OCI-LY3 (cell line): ENCODE data around the gene COX7A2.

Experiments used
- H2AFZ ChIP-seq: fragments of 200-600, 300-600 bp; shearing (Covaris generic); 2 replicates; pipeline ENCODE4 v1.6.0; 2014; ENCODE audit warnings: antibody characterized with exemption, low read depth, low read length
- H3K27ac ChIP-seq: fragments of 200-600, 300-600 bp; sonication (generic); 2 replicates; pipeline ENCODE4 v1.5.1; 2014; ENCODE audit warnings: mild to moderate bottlenecking, low read length, moderate library complexity, mixed read lengths
- H3K27me3 ChIP-seq: fragments of 200-600, 300-600 bp; sonication (generic); 2 replicates; pipeline ENCODE4 v1.6.1; 2014; ENCODE audit warnings: low read depth, low read length, mixed read lengths
- H3K36me3 ChIP-seq: fragments of 200-600, 300-600 bp; sonication (generic); replicated peaks from 2 replicates; pipeline ENCODE3; 2014; ENCODE audit warnings: low read depth, low read length, mixed read lengths
- H3K4me1 ChIP-seq: fragments of 300-600, 200-600 bp; sonication (generic); 2 replicates; pipeline ENCODE4 v1.6.1; 2014; ENCODE audit warnings: low read length, mixed read lengths
- H3K4me2 ChIP-seq: fragments of 200-600, 300-600 bp; sonication (generic); 2 replicates; pipeline ENCODE4 v1.6.1; 2014; ENCODE audit warnings: low read length, mixed read lengths
- H3K4me3 ChIP-seq: fragments of 300-600, 200-600 bp; sonication (generic); 2 replicates; pipeline ENCODE4 v1.5.1; 2014; ENCODE audit warnings: antibody characterized with exemption, mild to moderate bottlenecking, low read length, moderate library complexity
- H3K79me2 ChIP-seq: fragments of 300-600, 200-600 bp; shearing (Covaris generic); 2 replicates; pipeline ENCODE4 v1.6.1; 2014; ENCODE audit warnings: mild to moderate bottlenecking, low read length, mixed read lengths
- H3K9ac ChIP-seq: fragments of 300-600, 200-600 bp; shearing (Covaris generic); 2 replicates; pipeline ENCODE4 v1.6.0; 2014; ENCODE audit warnings: mild to moderate bottlenecking, low read length, moderate library complexity
- H3K9me3 ChIP-seq: fragments of 200-600, 300-600 bp; shearing (Covaris generic); 2 replicates; pipeline ENCODE4 v1.6.1; 2014; ENCODE audit warnings: low read length, mixed read lengths; ENCODE audit not compliant: insufficient read depth
- H4K20me1 ChIP-seq: fragments of 200-600, 300-600 bp; sonication (generic); 2 replicates; pipeline ENCODE4 v1.6.1; 2016; ENCODE audit warnings: low read length, mixed read lengths; ENCODE audit not compliant: insufficient read depth
- CTCF ChIP-seq: fragments of 200-600, 300-600 bp; sonication (generic); IDR thresholded peaks from 2 replicates; pipeline ENCODE4 v1.5.1; 2014; ENCODE audit warnings: antibody characterized with exemption, low read length, low read depth
- EZH2phosphoT487 ChIP-seq: fragments of 200-600 bp; shearing (Covaris generic); IDR thresholded peaks from 2 replicates; pipeline ENCODE4 v1.6.1; 2018; ENCODE audit warnings: antibody characterized with exemption, mixed run types, low read depth

COX7A2 gene

GRCh38 chr6:75204217-75204958, 39.2 kb downstream of the COX7A2 start:
- no peak overlapping the region for H3K9ac ChIP-seq
- H3K27ac ChIP-seq: no peak overlapping the region

GRCh38 chr6:75203721-75204120, 39.9 kb downstream of the COX7A2 start:
- Histone ChIP-seq H3K27me3 (no peaks in the 10 kb centered on the region), H3K27ac (no peak overlapping the region), H3K79me2 (no peaks in the 10 kb centered on the region), H2AFZ (no peak overlapping the region), H3K4me3 (0 out of 2 replicates have a peak overlapping the region, but pooled peaks have one; percentile 36), H3K9ac (no peak overlapping the region), H3K4me2 (peak overlapping the region; percentile 40), H3K36me3 (no peaks in the 10 kb centered on the region), H4K20me1 (no peaks in the 10 kb centered on the region), H3K4me1 (peaks cover 6% of the 10 kb centered on the region), H3K9me3 (no peaks in the 10 kb centered on the region)
- TF ChIP-seq CTCF (no peak), EZH2phosphoT487 (no peak)

More at GRCh38 chr6:75204217-75204958, 39.2 kb downstream of the COX7A2 start:
- Histone ChIP-seq H3K79me2 (no peaks in the 10 kb centered on the region), H2AFZ (no peak overlapping the region), H3K36me3 (no peaks in the 10 kb centered on the region), H3K27me3 (no peaks in the 10 kb centered on the region), H3K4me3 (peak overlapping the region; percentile 36; the same call in 1 of the 2 replicates), H3K9me3 (no peaks in the 10 kb centered on the region), H3K4me1 (peaks cover 10% of the 10 kb centered on the region), H4K20me1 (no peaks in the 10 kb centered on the region), H3K4me2 (peak overlapping the region; percentile 40)
- TF ChIP-seq CTCF (peak; percentile 44), EZH2phosphoT487 (no peak)

- no peaks in the 10 kb centered on the region for H4K20me1 ChIP-seq
- no peaks in the 10 kb centered on the region for H3K27me3 ChIP-seq
- H3K36me3 ChIP-seq: no peaks in the 10 kb centered on the region
- no peak overlapping the region for H3K9ac ChIP-seq
- H3K27ac ChIP-seq: no peak overlapping the region
- H3K79me2 ChIP-seq: no peaks in the 10 kb centered on the region
- H3K4me1 ChIP-seq: no peaks in the 10 kb centered on the region
- TF ChIP-seq EZH2phosphoT487 (no peak), CTCF (no peak)
- H3K4me3 ChIP-seq: no peak overlapping the region
- no peak overlapping the region for H2AFZ ChIP-seq
- H3K4me2 ChIP-seq: no peak overlapping the region
- H3K9me3 ChIP-seq: no peaks in the 10 kb centered on the region
These were observed 40.9 kb downstream of the COX7A2 start for GRCh38 chr6:75202676-75203131.

- H4K20me1 ChIP-seq: no peaks in the 10 kb centered on the region
- H3K9ac ChIP-seq: no peak overlapping the region
- no peaks in the 10 kb centered on the region for H3K9me3 ChIP-seq
- TF ChIP-seq EZH2phosphoT487: no peak
- no peak for TF ChIP-seq CTCF
- H3K4me1 ChIP-seq: no peaks in the 10 kb centered on the region
- H2AFZ ChIP-seq: no peak overlapping the region
- no peak overlapping the region for H3K27ac ChIP-seq
- no peaks in the 10 kb centered on the region for H3K36me3 ChIP-seq
- H3K4me3 ChIP-seq: no peak overlapping the region
- H3K79me2 ChIP-seq: no peaks in the 10 kb centered on the region
- no peak overlapping the region for H3K4me2 ChIP-seq
- H3K27me3 ChIP-seq: no peaks in the 10 kb centered on the region
These were observed 41.5 kb downstream of the COX7A2 start for GRCh38 chr6:75201901-75202672.
